OCI-LY1 (cell line): ENCODE data around the gene TNNT1.

ENCODE experiments used
- H2AFZ ChIP-seq: fragments of 200-600 bp; sonication (generic), shearing (Covaris generic); 2 replicates; pipeline ENCODE4 v1.6.0; 2014; ENCODE audit warnings: antibody characterized with exemption, mild to moderate bottlenecking, low read length
- H3F3A ChIP-seq: fragments of 200-600 bp; sonication (generic), shearing (Covaris generic); 2 replicates; pipeline ENCODE4 v1.6.0; 2014; ENCODE audit warnings: mild to moderate bottlenecking, antibody characterized with exemption, low read length, moderate library complexity; ENCODE audit not compliant: insufficient read depth
- H3K27ac ChIP-seq: fragments of 200-600 bp; sonication (generic); 2 replicates; pipeline ENCODE4 v1.5.1; 2014; ENCODE audit warnings: low read length, mixed run types, mild to moderate bottlenecking, low read depth; ENCODE audit not compliant: poor library complexity, severe bottlenecking
- H3K27me3 ChIP-seq: fragments of 200-600 bp; sonication (generic); 2 replicates; pipeline ENCODE4 v1.6.0; 2014; ENCODE audit warnings: antibody characterized with exemption, mild to moderate bottlenecking, low read length, moderate library complexity; ENCODE audit not compliant: insufficient read depth
- H3K36me3 ChIP-seq: fragments of 200-600 bp; sonication (generic); 2 replicates; pipeline ENCODE4 v1.6.1; 2014; ENCODE audit warnings: mild to moderate bottlenecking, antibody characterized with exemption, low read length, moderate library complexity, mixed read lengths; ENCODE audit not compliant: insufficient read depth
- H3K4me1 ChIP-seq: fragments of 200-600 bp; sonication (generic); 2 replicates; pipeline ENCODE4 v1.5.1; 2014; ENCODE audit warnings: mild to moderate bottlenecking, low read length, moderate library complexity; ENCODE audit not compliant: insufficient read depth, severe bottlenecking
- H3K4me2 ChIP-seq: fragments of 200-600 bp; sonication (generic), shearing (Covaris generic); 2 replicates; pipeline ENCODE4 v1.6.1; 2014; ENCODE audit warnings: low read length
- H3K4me3 ChIP-seq: fragments of 200-600 bp; sonication (generic); 2 replicates; pipeline ENCODE4 v1.5.1; 2014; ENCODE audit warnings: low read length, low read depth, mild to moderate bottlenecking, mixed read lengths; ENCODE audit not compliant: poor library complexity, severe bottlenecking
- H3K79me2 ChIP-seq: fragments of 200-600 bp; shearing (Covaris generic); 2 replicates; pipeline ENCODE4 v1.6.1; 2016; ENCODE audit warnings: mixed run types, low read length, mixed read lengths; ENCODE audit not compliant: insufficient read depth
- H3K9ac ChIP-seq: fragments of 200-600 bp; sonication (generic), shearing (Covaris generic); 2 replicates; pipeline ENCODE4 v1.6.1; 2014; ENCODE audit warnings: mild to moderate bottlenecking, low read length, mixed read lengths
- H3K9me2 ChIP-seq: fragments of 200-600 bp; sonication (generic), shearing (Covaris generic); 2 replicates; pipeline ENCODE4 v1.6.1; 2014; ENCODE audit warnings: low read depth, mild to moderate bottlenecking, low read length, mixed read lengths
- H3K9me3 ChIP-seq: fragments of 200-600 bp; shearing (Covaris generic); 2 replicates; pipeline ENCODE4 v1.6.1; 2014; ENCODE audit warnings: low read length, mixed read lengths
- H4K20me1 ChIP-seq: fragments of 200-600 bp; sonication (generic), shearing (Covaris generic); 2 replicates; pipeline ENCODE4 v1.6.0; 2016; ENCODE audit warnings: mild to moderate bottlenecking, low read length; ENCODE audit not compliant: insufficient read depth
- EZH2 ChIP-seq: fragments of 200-600 bp; sonication (generic), shearing (Covaris generic); IDR thresholded peaks from 2 replicates; pipeline ENCODE4 v1.8.0; 2017; ENCODE audit warnings: borderline replicate concordance, mixed run types, mild to moderate bottlenecking, antibody characterized with exemption, low read length, moderate library complexity, mixed read lengths
- TF ChIP-seq, protein P1 (sequence below): fragments of 200-600 bp; sonication (generic), shearing (Covaris generic); IDR thresholded peaks from 2 replicates; pipeline ENCODE4 v1.5.1; 2017; ENCODE audit warnings: mild to moderate bottlenecking, antibody characterized with exemption, low read length, moderate library complexity, mixed read lengths

The TNNT1 gene

GRCh38 chr19:55152017-55152416, 3.0 kb upstream of the TNNT1 start:
- Histone ChIP-seq H3K79me2 (no peaks in the 10 kb centered on the region), H3K4me1 (no peaks in the 10 kb centered on the region), H3K9ac (no peak overlapping the region), H3K9me3 (peaks cover 4% of the 10 kb centered on the region; the same call in 1 of the 2 replicates), H3K36me3 (no peaks in the 10 kb centered on the region; the same call in 1 of the 2 replicates), H3K9me2 (no peaks in the 10 kb centered on the region), H3K27me3 (no peaks in the 10 kb centered on the region), H4K20me1 (no peaks in the 10 kb centered on the region), H2AFZ (no peak overlapping the region), H3K4me3 (no peak overlapping the region), H3K27ac (no peak overlapping the region), H3F3A (no peaks in the 10 kb centered on the region), H3K4me2 (no peak overlapping the region)
- TF ChIP-seq, protein P1, sequence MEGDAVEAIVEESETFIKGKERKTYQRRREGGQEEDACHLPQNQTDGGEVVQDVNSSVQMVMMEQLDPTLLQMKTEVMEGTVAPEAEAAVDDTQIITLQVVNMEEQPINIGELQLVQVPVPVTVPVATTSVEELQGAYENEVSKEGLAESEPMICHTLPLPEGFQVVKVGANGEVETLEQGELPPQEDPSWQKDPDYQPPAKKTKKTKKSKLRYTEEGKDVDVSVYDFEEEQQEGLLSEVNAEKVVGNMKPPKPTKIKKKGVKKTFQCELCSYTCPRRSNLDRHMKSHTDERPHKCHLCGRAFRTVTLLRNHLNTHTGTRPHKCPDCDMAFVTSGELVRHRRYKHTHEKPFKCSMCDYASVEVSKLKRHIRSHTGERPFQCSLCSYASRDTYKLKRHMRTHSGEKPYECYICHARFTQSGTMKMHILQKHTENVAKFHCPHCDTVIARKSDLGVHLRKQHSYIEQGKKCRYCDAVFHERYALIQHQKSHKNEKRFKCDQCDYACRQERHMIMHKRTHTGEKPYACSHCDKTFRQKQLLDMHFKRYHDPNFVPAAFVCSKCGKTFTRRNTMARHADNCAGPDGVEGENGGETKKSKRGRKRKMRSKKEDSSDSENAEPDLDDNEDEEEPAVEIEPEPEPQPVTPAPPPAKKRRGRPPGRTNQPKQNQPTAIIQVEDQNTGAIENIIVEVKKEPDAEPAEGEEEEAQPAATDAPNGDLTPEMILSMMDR, result no peak
- TF ChIP-seq EZH2, result no peak

- Histone ChIP-seq H3K27me3 (no peaks in the 10 kb centered on the region), H3K4me3 (no peak overlapping the region), H3K9me2 (no peaks in the 10 kb centered on the region), H4K20me1 (no peaks in the 10 kb centered on the region), H3K4me1 (peaks cover 4% of the 10 kb centered on the region), H3K36me3 (no peaks in the 10 kb centered on the region; the same call in 1 of the 2 replicates), H3K9me3 (peaks cover 4% of the 10 kb centered on the region; the same call in 1 of the 2 replicates), H3K79me2 (no peaks in the 10 kb centered on the region), H2AFZ (no peak overlapping the region), H3F3A (no peaks in the 10 kb centered on the region), H3K9ac (no peak overlapping the region), H3K4me2 (no peak overlapping the region), H3K27ac (no peak overlapping the region)
- no peak for TF ChIP-seq EZH2
- TF ChIP-seq, protein P1, result no peak
Observed at GRCh38 chr19:55147545-55148251, 1.3 kb downstream of the TNNT1 start.

- H3K36me3 ChIP-seq, result no peaks in the 10 kb centered on the region; the same call in 1 of the 2 replicates
- no peaks in the 10 kb centered on the region for H4K20me1 ChIP-seq
- H3K4me2 ChIP-seq, result no peak overlapping the region
- H3K79me2 ChIP-seq, result no peaks in the 10 kb centered on the region
- H3K4me3 ChIP-seq, result no peak overlapping the region
- TF ChIP-seq, protein P1, result no peak
- TF ChIP-seq EZH2, result no peak
- H3K9me2 ChIP-seq, result no peaks in the 10 kb centered on the region
- peaks cover 4% of the 10 kb centered on the region for H3K4me1 ChIP-seq
- no peaks in the 10 kb centered on the region for H3F3A ChIP-seq
- H3K27me3 ChIP-seq, result no peaks in the 10 kb centered on the region
- no peak overlapping the region for H2AFZ ChIP-seq
- H3K9ac ChIP-seq, result no peak overlapping the region
- H3K27ac ChIP-seq, result no peak overlapping the region
- peaks cover 4% of the 10 kb centered on the region; the same call in 1 of the 2 replicates for H3K9me3 ChIP-seq
Observed at GRCh38 chr19:55146705-55147273, 2.2 kb downstream of the TNNT1 start.
